Measurements from ENCODE around the gene PHGDH.

GRCh38 chr1:119787776-119788175 is 76.0 kb downstream of the PHGDH start:
- TF ChIP-seq CTCF (IDR thresholded peaks at IDR 0.05; ENCODE audit: low read depth, low read length) = no peak
- no peak for TF ChIP-seq EZH2phosphoT487 (IDR thresholded peaks at IDR 0.05; ENCODE audit: low read depth)

Data from OCI-LY3 (cell line).